B cell (primary cell): Measurements from ENCODE around the gene AP3D1. TPM values are rescaled to one million over a fixed set of nuclear protein-coding genes. Genes with fewer than 3 reads are reported as not detected.
A peak's percentile ranks its signal among the peaks of the same experiment; 100 is the strongest.

Source experiments
- ATAC-seq: fragments of 200-7000 bp; cut with Tn5 transposase; one replicate; pipeline ENCODE4 v1.10.0; 2021; ENCODE audit warnings: low read depth, mild to moderate bottlenecking, moderate number of reproducible peaks, moderate library complexity
- CTCF ChIA-PET: fragments of 350-600 bp; sonication (Branson Sonifier 250); formaldehyde crosslinking; loops from one replicate; lab custom pipeline; 2021; ENCODE audit warnings: antibody characterized with exemption, inconsistent platforms; lab: Charles Lee
- POLR2A ChIA-PET: fragments of 350-600 bp; sonication (Branson Sonifier 250); formaldehyde crosslinking; loops from one replicate; lab custom pipeline; 2021; ENCODE audit warnings: antibody characterized with exemption; lab: Charles Lee
- DNase-seq: peaks from one replicate; pipeline ENCODE4 v3.0.0; 2013
- H2AFZ ChIP-seq: 2 replicates; pipeline ENCODE4 v1.6.1; 2012; ENCODE audit warnings: mild to moderate bottlenecking, low read depth, low read length; ENCODE audit not compliant: insufficient read depth, poor library complexity, severe bottlenecking
- H3K27ac ChIP-seq, 2 donors: 1 replicate in 1 of 2; 2 replicates in 1 of 2; pipeline ENCODE4 v1.5.1; 2012 to 2013; ENCODE audit warnings: low read length in 2 of 2, mild to moderate bottlenecking in 2 of 2, moderate library complexity in 1 of 2
- H3K27me3 ChIP-seq, 4 experiments: fragments of 200-600 bp in 1 of 4; sonication (generic) in 1 of 4; replicated peaks in 1 of 4; 1 replicate in 2 of 4; 2 replicates in 2 of 4; pipeline versions ENCODE4 v1.6.1 to v1.7.0; 2013 to 2016; ENCODE audit warnings: low read length in 3 of 4, mild to moderate bottlenecking in 2 of 4, mixed read lengths in 1 of 4, moderate library complexity in 1 of 4; ENCODE audit not compliant: insufficient read depth in 4 of 4, control insufficient read depth in 3 of 4; ENCODE audit errors: control extremely low read depth in 1 of 4
- H3K36me3 ChIP-seq, 2 experiments: replicated peaks in 1 of 2; 1 replicate in 1 of 2; 2 replicates in 1 of 2; pipeline versions ENCODE4 v1.6.1 to v1.7.1; 2013; ENCODE audit warnings: low read length in 1 of 2; ENCODE audit not compliant: insufficient read depth in 2 of 2, control insufficient read depth in 1 of 2; ENCODE audit errors: control extremely low read depth in 1 of 2, extremely low read depth in 1 of 2
- H3K4me1 ChIP-seq, 2 donors: fragments of 200-600 bp in 1 of 2; sonication (generic) in 1 of 2; 1 replicate in 1 of 2; 2 replicates in 1 of 2; pipeline versions ENCODE4 v1.5.1 to v1.6.1; 2013 to 2017; ENCODE audit warnings: low read length in 2 of 2; ENCODE audit not compliant: control insufficient read depth in 2 of 2, insufficient read depth in 2 of 2
- H3K4me2 ChIP-seq: replicated peaks from 2 replicates; pipeline ENCODE3; 2012; ENCODE audit warnings: mild to moderate bottlenecking, low read depth, low read length; ENCODE audit not compliant: poor library complexity, severe bottlenecking
- H3K4me3 ChIP-seq, 5 experiments: fragments of 200-600 bp in 1 of 5; sonication (generic) in 1 of 5; 1 replicate in 3 of 5; 2 replicates in 2 of 5; pipeline versions ENCODE4 v1.5.1 to v1.7.0; 2011 to 2016; ENCODE audit warnings: low read length in 4 of 5, mild to moderate bottlenecking in 4 of 5, low read depth in 2 of 5, control low read depth in 1 of 5, moderate library complexity in 1 of 5; ENCODE audit not compliant: insufficient read depth in 1 of 5; ENCODE audit errors: control extremely low read depth in 1 of 5, extremely low read depth in 1 of 5
- H3K79me2 ChIP-seq: fragments of 200-600 bp; sonication (generic); one replicate; pipeline ENCODE4 v1.6.0; 2016; ENCODE audit warnings: low read length; ENCODE audit not compliant: control insufficient read depth, insufficient read depth
- H3K9ac ChIP-seq: fragments of 200-600 bp; sonication (generic); 2 replicates; pipeline ENCODE4 v1.6.1; 2017; ENCODE audit warnings: mild to moderate bottlenecking, low read length, moderate library complexity
- H3K9me3 ChIP-seq, 3 donors: one replicate each; pipeline versions ENCODE4 v1.6.1 to v1.7.1; 2013; ENCODE audit warnings: low read length in 2 of 3; ENCODE audit not compliant: control insufficient read depth in 2 of 3, insufficient read depth in 1 of 3; ENCODE audit errors: control extremely low read depth in 1 of 3
- H4K20me1 ChIP-seq: 2 replicates; pipeline ENCODE4 v1.6.0; 2012; ENCODE audit warnings: mild to moderate bottlenecking, low read length; ENCODE audit not compliant: insufficient read depth, control insufficient read depth, poor library complexity, severe bottlenecking
- H3K27ac Mint-ChIP-seq: one replicate; pipeline ENCODE4 v1.8.0; 2021; ENCODE audit warnings: mixed read lengths
- H3K27me3 Mint-ChIP-seq: one replicate; pipeline ENCODE4 v1.8.0; 2021; ENCODE audit warnings: mixed read lengths
- H3K4me1 Mint-ChIP-seq: one replicate; pipeline ENCODE4 v1.8.0; 2021; ENCODE audit warnings: mixed read lengths
- H3K4me3 Mint-ChIP-seq: one replicate; pipeline ENCODE4 v1.8.0; 2021; ENCODE audit warnings: mixed read lengths
- H3K9me3 Mint-ChIP-seq: one replicate; pipeline ENCODE4 v1.8.0; 2022; ENCODE audit warnings: mixed read lengths; ENCODE audit not compliant: insufficient read depth
- EZH2 ChIP-seq: IDR thresholded peaks from 2 replicates; pipeline ENCODE4 v1.6.1; 2012; ENCODE audit warnings: borderline replicate concordance, low read depth, mild to moderate bottlenecking, moderate library complexity, low read length; ENCODE audit not compliant: insufficient read depth, poor library complexity, severe bottlenecking
- WGBS: methylation state at CpG from one replicate; pipeline ENCODE4 v1.1.5; 2013; ENCODE audit warnings: missing lambda C conversion rate; ENCODE audit not compliant: insufficient coverage; 5-methylcytosine and 5-hydroxymethylcytosine counted together
- intact Hi-C: fragments of 100-400 bp; cut with micrococcal nuclease; formaldehyde crosslinking; loops from one replicate; pipeline ENCODE4 v1.10.0; 2022
- polyA plus RNA-seq: library from polyadenylated mRNA; depleted of rRNA; stranded (reverse); fragments of >200 nt; gene quantifications from 2 replicates; pipeline ENCODE4 v1.2.3, GENCODE V29; 2012
- total RNA-seq, 2 donors: library from RNA; stranded (reverse); fragments of 120-200 nt in 1 of 2; gene quantifications; 1 replicate in 1 of 2; 2 replicates in 1 of 2; pipeline versions ENCODE4 v1.2.3 to v1.2.4, GENCODE V29; 2013 to 2022
- TF ChIP-seq, protein P1 (sequence below): fragments of 200-600 bp; IDR thresholded peaks from one replicate; pipeline ENCODE4 v1.8.0; 2022; ENCODE audit warnings: antibody characterized with exemption, mild to moderate bottlenecking

The AP3D1 gene
- total and polyA plus RNA-seq, 2 donors (not counting 1 experiment from before 2014, with no cell fraction given), result 96.4 to 114 TPM

DNA sequence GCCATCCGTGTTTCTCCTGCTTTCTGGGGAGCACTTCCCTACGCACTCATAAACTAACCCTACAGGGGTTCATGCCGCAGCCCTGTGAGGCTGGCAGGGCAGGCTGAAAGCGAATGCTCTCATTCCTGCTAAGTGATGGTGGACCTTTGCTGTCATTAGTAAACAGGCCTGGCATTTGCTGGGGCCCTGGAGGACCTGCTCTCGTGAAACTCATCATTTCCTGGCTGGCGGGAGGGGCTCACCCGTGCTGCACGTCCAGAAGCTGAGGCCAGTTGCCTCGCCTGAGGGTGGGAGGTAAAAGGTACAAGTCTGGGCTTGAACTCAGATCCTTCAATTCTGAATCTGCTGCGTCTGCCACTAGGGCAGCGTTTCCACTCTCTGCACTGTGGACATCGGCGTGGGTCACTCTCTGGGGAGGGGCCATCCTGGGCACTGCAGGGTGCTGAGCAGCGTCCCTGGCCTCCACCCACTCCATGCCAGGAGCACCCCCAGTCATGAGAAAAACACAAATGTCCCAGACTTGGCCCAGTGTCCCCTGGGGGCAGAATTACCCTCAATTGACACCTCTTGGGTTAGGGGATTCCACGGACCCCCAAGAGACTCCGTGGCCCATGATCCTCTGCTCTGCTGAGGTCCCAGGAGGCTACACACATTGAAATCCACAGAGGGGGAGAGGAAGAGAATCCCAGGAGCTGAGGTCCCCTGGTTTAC, 62.2 kb downstream of the AP3D1 start:
- H3K9me3 Mint-ChIP-seq, result no peaks in the 10 kb centered on the region
- peak; percentile 7 for ATAC-seq
- ChIA-PET POLR2A (interaction anchor here (0.8 to 10.2 kb wide), 11 partner anchors 13 to 606 kb away, joined by 3 to 123 read pairs (median 9); partner anchors contain the start of gene MKNK2), CTCF (interaction anchor here (0.8 to 7.4 kb wide), 10 partner anchors 8 to 532 kb away, joined by 3 to 96 read pairs (median 4); no protein-coding TSS in a partner anchor)
- peak; percentile 82 for DNase-seq
- peak overlapping the region; percentile 83 for H3K4me3 Mint-ChIP-seq
- peaks cover 74% of the 10 kb centered on the region for H3K4me1 Mint-ChIP-seq
- Histone ChIP-seq H2AFZ (no peak overlapping the region), H4K20me1 (peaks cover 10% of the 10 kb centered on the region), H3K27me3 (no peaks in the 10 kb centered on the region), H3K4me2 (peak overlapping the region; percentile 95), H3K9me3 (peaks cover 0 to 13% (median 0%) of the 10 kb centered on the region in 3 donors), H3K4me1 (peaks cover 80 to 90% of the 10 kb centered on the region in 2 donors), H3K9ac (peak overlapping the region; percentile 62), H3K79me2 (peaks cover 43% of the 10 kb centered on the region), H3K27ac (peak overlapping the region; percentile 96 to 99), H3K36me3 (peaks cover 0 to 10% of the 10 kb centered on the region in 2 experiments), H3K4me3 (peak overlapping the region in 3 of 5 experiments; percentile 6 to 56 (median 34))
- H3K27me3 Mint-ChIP-seq, result no peaks in the 10 kb centered on the region
- peak overlapping the region; percentile 100 for H3K27ac Mint-ChIP-seq
- WGBS, result 24% methylated on average over 13 of the region's 16 CpGs
- TF ChIP-seq, protein P1, sequence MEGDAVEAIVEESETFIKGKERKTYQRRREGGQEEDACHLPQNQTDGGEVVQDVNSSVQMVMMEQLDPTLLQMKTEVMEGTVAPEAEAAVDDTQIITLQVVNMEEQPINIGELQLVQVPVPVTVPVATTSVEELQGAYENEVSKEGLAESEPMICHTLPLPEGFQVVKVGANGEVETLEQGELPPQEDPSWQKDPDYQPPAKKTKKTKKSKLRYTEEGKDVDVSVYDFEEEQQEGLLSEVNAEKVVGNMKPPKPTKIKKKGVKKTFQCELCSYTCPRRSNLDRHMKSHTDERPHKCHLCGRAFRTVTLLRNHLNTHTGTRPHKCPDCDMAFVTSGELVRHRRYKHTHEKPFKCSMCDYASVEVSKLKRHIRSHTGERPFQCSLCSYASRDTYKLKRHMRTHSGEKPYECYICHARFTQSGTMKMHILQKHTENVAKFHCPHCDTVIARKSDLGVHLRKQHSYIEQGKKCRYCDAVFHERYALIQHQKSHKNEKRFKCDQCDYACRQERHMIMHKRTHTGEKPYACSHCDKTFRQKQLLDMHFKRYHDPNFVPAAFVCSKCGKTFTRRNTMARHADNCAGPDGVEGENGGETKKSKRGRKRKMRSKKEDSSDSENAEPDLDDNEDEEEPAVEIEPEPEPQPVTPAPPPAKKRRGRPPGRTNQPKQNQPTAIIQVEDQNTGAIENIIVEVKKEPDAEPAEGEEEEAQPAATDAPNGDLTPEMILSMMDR, result no peak
- no peak for TF ChIP-seq EZH2
- intact Hi-C loops, result loop anchor here (10.0 kb wide), 1 partner anchor 536 kb away; no protein-coding TSS in a partner anchor
